GM13976 (cell line): ENCODE results near the gene USHBP1.

Experiments used
- DNase-seq: peaks from one replicate; pipeline ENCODE4 v3.0.0; 2012; ENCODE audit warnings: low spot score
- in situ Hi-C: fragments of 300-500 bp; cut with MboI; formaldehyde crosslinking; loops from one replicate; pipeline ENCODE4 v1.12.0; 2022; ENCODE audit warnings: low sequenced_read_pairs, mixed read lengths, inconsistent platforms; ENCODE audit not compliant: unreplicated experiment
- TF ChIP-seq, protein P1 (sequence below): IDR thresholded peaks from 2 replicates; pipeline ENCODE4 v1.5.1; 2012; ENCODE audit warnings: borderline replicate concordance, mild to moderate bottlenecking; ENCODE audit not compliant: insufficient read depth; ENCODE audit errors: extremely low read depth, missing control alignments, control extremely low read depth

The USHBP1 gene

DNA sequence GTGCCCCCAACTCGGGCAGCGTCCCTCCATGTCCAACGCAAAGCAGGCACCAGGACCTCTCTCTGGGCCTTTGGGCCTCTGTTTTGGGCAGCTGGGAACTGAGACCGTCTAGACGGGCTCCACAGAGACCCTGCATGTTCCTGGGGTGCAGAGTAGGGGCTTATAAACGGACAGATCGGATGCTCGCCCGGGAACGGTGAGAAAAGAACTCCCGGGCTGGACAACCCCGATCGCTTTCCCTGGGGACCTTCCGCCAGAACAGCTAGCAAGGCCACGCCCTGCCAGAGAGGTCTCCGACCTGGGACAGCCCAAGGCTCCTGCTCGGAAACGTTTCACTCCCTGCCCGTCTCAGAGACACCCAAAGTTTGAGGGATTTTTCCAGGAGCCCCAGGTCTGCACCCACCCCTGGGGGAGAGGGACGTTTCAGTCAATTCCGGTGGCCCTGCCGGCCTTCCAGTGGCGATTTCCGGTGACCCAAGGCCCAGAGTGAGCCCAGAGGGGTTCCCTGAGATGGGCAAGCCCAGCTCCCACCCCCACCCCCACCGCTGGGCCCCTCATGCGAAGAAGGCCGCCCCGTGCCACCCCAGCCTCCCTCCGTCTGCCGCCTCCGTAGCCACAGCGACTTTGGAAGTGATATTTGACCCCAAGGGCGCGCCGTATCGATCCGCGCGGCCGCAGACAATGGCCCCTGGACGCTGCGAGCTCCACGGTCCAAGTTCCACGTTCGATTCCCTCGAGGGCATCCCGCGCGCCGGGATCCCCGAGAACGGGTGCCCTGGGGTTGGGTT, 20.5 kb downstream of the USHBP1 start:
- in situ Hi-C loops, result loop anchor here (25.0 kb wide), 1 partner anchor 182 kb away; no protein-coding TSS in a partner anchor
- DNase-seq, result no peak
- TF ChIP-seq, protein P1, sequence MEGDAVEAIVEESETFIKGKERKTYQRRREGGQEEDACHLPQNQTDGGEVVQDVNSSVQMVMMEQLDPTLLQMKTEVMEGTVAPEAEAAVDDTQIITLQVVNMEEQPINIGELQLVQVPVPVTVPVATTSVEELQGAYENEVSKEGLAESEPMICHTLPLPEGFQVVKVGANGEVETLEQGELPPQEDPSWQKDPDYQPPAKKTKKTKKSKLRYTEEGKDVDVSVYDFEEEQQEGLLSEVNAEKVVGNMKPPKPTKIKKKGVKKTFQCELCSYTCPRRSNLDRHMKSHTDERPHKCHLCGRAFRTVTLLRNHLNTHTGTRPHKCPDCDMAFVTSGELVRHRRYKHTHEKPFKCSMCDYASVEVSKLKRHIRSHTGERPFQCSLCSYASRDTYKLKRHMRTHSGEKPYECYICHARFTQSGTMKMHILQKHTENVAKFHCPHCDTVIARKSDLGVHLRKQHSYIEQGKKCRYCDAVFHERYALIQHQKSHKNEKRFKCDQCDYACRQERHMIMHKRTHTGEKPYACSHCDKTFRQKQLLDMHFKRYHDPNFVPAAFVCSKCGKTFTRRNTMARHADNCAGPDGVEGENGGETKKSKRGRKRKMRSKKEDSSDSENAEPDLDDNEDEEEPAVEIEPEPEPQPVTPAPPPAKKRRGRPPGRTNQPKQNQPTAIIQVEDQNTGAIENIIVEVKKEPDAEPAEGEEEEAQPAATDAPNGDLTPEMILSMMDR, result no peak

DNA sequence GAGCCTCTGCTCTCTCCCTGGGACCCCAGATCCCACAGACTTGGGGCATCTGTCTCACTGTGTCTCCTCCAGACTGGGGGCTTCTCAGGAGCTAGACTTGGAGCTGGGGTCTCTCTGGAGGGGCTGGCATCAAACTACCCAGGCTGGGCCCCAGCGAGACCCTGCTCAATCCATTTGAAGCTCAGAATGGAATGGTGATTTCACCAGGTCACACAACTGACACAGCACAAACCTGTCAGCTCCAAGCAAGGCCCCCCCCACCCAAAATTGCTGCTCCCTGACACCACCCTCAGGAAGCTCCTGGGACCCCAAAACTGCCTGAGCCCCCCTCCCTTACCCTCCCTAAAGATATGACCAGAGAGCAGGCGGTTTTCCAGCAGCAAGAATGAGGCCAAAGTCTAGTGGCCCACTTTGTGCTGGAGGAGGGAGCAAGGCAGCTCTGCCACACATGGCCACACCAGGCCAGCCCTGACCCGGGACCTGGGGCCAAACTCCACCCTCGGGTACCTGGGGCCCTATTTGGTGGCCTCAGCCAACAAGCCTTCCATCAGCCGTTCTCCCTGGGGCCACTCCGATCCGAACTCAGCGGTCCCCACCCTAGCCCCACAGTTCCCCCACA, 21.2 kb downstream of the USHBP1 start:
- no peak for DNase-seq
- TF ChIP-seq, protein P1, result no peak
- in situ Hi-C loops, result loop anchor here (25.0 kb wide), 1 partner anchor 181 kb away; no protein-coding TSS in a partner anchor

DNA sequence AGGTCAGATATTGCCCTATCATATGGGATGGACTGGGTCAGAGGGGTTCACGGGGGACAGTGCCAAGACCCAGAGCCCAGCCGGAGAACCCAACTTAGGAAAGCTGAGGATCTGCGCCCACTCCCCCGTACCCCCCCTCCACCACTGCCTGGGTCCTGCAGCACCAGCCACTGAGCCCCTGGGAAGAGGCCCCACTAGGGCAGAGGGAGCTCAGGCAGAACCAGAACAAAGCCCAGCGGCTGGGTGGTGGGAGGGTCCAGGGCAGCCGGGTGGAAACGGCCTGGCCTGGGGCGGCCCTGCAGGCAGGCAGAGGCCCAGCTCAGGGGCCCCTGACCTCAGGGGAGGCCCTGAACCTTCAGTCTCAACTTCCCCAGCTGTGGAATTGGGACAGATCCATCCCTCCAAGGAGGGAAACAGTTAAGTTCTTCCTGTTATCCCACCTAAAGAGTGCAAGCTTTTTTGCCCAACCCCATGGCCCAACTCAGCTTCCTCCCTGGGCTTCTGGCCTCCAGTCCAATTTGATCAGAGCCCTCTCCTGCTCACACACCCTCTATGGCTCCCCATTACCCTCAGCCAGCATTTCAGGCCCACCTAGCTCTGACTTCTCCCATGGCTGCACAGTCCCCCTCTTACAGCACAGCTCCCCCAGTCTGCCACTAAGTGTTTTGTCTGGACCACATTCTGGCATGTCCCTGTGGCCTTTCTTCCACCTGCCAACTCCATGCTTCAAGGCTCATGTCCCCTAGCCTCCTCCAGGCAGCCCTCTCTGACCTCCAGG, 21.9 kb downstream of the USHBP1 start:
- no peak for DNase-seq
- TF ChIP-seq, protein P1, result no peak
- in situ Hi-C loops, result loop anchor here (25.0 kb wide), 1 partner anchor 180 kb away; no protein-coding TSS in a partner anchor

DNA sequence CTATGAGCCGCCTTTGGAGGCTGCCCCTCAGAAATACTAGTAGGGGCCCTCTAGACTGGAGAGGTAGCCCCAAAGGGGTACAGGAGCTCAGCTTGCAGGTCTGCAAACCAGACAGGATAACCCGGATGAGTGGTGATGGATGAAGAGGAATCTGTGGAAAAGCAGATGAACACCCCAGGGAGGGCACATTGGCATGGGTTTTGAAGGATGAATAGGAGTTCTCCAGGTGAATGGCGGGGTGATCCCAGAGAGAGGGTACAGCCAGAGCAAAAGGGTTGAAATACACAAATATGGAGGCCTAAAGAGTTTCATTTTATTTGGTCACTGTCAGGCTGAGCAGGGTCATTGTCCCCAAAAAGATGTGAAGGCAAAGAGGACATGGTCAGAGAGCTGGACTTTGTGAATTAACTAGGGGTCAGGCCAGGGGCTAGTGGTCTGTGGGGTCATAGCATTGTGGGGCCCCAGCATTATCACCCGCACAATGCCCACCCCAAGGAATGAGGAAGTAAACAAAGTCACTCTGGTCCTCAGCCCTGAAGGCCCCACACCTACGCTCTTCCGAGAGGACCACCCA, 23.6 kb downstream of the USHBP1 start:
- in situ Hi-C loops, result loop anchor here (25.0 kb wide), 1 partner anchor 179 kb away; no protein-coding TSS in a partner anchor
- no peak for DNase-seq
- TF ChIP-seq, protein P1, result no peak

DNA sequence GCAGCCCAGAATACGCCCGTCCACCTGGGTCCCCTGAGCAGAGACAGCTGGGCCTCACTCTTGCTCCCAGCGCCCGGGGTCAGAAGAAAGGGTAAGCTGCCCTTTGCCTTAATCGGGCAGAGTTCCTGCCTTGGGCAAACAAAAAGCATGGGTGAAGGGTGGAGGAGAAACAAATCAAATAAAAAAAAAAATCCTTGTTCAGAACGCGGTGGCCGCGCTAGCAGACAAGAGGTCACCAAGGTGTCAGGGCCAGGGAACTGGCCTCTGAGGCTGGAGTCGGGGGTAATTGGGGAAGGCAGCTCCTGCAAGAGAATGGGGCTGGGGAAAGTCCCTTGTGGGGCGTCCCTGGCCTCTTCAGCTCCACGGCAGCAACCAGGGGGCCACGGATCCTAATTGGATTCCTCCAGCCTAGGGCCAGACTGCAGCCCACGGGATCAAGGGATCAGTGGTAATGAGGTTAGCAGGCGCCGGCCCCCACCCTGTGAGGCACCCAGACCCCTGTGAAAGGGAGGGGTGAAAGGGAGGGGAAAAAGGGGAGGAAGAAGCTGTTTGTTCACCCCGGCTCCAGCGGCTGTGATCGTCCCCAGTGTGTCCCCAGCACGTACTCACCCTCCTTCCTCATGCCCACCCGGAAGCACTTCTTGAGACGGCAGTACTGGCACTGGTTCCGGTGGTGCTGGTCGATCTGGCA, 24.3 kb downstream of the USHBP1 start:
- no peak for DNase-seq
- in situ Hi-C loops, result loop anchor here (25.0 kb wide), 1 partner anchor 178 kb away; no protein-coding TSS in a partner anchor
- TF ChIP-seq, protein P1, result no peak
